HG03045 (cell line): Measurements from ENCODE around the gene BTNL2.

Experiments used
- ATAC-seq: cut with Tn5 transposase; IDR thresholded peaks from one replicate; pipeline ENCODE4 v1.9.1; 2021; ENCODE audit warnings: mild to moderate bottlenecking, moderate library complexity; ENCODE audit not compliant: unreplicated experiment

BTNL2 gene

DNA sequence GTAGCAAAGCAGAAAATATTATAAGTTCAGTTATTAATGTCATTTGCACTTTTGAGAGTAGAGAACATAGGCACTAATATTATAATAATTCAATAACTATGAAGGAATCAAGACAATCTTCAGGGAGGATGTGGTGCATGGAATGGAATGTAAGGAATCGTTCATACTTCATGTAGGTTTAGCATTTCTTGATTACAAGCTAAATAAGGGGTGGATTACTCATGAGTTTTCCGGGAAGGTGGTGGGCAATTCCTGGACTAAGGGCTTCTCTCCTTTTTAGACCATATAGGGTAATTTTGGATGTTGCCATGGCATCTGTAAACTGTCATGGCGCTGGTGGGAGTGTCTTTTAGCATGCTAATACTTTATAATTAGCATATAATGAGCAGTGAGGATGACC lies 9.1 kb upstream of the BTNL2 start:
- no peak for ATAC-seq

- ATAC-seq: no peak
These were observed 8.6 kb upstream of the BTNL2 start for GRCh38 chr6:32415521-32416019.

DNA sequence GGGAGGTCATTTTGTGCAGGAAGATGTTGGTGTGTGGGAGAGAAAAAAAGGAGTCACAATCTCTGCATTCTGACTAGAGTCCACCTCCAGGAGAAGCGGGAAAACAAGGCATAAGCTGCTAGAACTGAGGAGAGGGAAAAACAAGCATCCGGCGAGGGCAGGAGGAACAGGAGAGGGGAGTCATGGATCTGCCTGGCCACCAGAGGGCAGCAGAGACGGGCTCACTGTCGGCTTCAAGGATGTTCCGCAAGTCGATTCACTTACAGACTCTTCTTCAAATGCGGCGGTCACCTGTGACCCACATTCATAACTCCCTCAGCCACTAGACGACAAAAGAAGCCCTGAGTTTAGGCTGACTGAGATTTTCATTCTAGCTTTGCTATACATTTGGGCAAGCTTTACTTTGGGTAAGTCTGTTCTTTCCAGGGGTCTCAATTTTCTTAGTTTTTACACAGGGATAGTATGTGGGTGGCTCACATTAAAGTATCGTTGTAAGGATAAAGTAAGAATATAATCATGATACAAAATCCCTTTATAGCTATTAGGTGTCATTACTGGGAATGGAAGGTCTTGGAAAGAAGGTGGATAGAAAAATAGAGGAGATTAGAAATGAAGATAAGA lies 6.6 kb upstream of the BTNL2 start:
- ATAC-seq: no peak

GRCh38 chr6:32411566-32412327 lies 4.8 kb upstream of the BTNL2 start:
- ATAC-seq: no peak

- no peak for ATAC-seq
These were observed 3.9 kb upstream of the BTNL2 start for GRCh38 chr6:32410906-32411305.

DNA sequence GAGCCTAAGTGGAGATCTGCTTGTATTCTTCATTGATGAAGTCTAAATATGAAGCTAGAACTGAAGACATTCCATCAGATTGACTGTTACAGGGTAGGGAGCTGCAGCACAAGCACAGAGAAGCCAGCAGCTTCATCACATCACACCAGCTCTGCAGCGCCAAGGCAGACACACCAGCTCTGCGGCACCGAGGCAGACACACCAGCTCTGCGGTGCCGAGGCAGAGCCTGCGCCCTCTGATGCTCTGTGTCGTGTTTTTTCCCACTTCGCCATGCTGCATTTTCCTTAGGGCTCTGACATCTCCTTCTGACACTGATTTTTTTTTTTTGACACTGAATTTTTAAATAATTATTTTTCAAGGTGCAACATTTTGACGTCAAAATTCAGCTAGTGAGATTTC lies 784 bp downstream of the BTNL2 start:
- no peak for ATAC-seq

DNA sequence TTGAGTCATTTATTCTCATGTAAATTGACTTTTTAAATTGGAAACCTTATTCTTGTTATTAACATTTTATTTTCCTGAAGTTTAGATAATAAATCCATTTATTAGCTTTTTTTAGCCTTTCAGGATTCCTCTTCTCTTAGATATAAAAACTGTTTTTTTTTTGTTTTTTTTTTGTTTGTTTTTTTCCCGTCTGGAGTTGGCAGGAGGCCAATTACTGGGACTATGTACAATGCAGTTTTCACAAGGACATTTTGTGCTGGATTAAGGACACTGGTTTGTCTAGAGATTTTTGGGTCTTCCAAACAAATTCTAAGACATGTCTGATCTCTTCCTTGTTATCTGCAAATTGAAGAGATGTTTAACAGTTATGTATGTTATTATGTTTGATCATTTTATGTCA lies 1.3 kb downstream of the BTNL2 start:
- ATAC-seq: no peak

- no peak for ATAC-seq
These were observed 4.2 kb downstream of the BTNL2 start for GRCh38 chr6:32402812-32403211.

DNA sequence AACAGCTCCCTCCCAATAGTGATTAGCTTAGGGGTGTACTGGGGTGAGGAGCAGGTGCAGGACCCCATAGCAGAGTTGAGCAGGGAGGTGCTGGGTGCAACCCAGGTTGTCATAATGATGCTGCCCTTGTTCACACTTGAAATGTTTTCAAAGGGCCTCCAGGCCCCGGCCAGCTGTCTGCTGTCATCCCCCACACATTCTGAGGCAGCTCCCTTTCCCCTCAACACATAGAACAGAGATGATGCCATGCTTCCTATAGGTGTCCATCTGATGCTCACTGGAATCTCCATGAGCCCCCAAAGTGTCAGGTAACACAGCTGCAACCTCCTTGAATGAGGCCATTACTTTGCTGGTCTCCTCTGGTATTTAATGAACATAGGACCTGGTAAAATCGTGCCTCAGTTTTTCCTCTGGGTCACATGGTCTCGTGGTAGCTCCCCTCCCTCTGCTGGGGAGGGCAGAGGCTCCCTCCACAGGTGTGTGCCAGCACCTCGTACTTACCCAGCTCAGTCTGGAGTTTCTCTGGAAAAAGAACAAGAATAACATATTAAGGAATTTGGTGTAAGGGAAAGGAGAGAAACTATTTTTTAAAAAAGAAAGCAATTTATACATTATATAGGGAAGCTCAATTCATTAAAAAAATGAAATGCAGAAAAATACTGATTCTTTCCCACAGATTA lies 5.6 kb downstream of the BTNL2 start:
- no peak for ATAC-seq

DNA sequence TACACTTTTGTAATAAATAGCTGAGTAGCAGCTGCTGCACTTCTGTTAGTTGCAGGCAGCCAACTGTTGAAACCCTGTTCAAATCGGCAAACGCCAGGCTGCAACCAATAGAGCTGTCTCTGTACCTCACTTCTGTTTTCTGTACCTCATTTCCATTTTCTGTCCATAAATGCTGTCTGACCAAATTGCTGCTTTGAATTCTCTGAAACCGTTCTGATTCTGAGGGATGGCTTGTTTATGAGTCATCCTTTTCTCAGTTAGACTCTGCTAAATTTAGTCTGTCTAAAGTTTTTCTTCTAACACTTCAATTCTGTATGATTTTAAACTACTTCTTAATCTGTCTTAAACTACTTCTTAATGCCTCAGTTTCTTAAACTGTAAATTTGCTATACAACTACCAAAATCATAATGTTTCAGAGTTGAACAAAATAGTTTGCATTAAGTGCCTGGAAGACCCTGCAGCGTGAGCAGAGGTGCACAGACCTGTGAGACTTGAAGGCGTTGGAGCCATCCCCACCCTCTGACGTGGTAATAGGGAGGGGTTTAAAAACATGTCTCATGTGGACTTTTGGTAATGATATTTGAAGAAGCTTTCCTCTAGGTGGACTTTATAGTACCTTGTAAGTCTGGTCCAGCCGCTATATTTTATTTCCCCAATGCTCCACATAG lies 9.6 kb downstream of the BTNL2 start:
- ATAC-seq: peak; percentile 76

GRCh38 chr6:32396028-32396427 lies 11.0 kb downstream of the BTNL2 start:
- no peak for ATAC-seq

GRCh38 chr6:32393665-32394420 lies 13.1 kb downstream of the BTNL2 start:
- no peak for ATAC-seq

- ATAC-seq: no peak
These were observed 15.5 kb downstream of the BTNL2 start for GRCh38 chr6:32391505-32391904.

GRCh38 chr6:32387589-32388340 lies 19.2 kb downstream of the BTNL2 start:
- no peak for ATAC-seq

GRCh38 chr6:32386040-32386439 lies 20.9 kb downstream of the BTNL2 start:
- no peak for ATAC-seq

GRCh38 chr6:32382757-32383420 lies 24.1 kb downstream of the BTNL2 start:
- ATAC-seq: no peak

DNA sequence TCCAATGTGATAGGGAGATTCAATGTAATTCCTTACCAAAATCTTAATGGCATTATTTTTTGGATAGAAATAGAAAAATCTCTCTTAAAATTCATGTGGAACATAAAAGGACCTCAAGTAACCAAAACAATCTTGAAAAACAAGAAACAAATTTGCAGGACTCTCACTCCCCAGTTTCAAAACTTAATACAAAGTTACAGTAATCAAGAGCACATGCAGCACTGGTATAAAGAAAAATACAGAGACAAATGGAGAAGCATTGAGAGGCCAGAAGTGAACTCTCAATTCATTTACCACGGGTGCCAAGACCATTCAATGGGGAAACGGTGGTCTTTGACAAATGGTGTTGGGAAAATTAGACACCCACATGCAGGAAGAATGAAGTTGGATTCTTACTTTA lies 27.4 kb downstream of the BTNL2 start:
- no peak for ATAC-seq

- ATAC-seq: no peak
These were observed 31.0 kb downstream of the BTNL2 start for GRCh38 chr6:32375739-32376529.

- ATAC-seq: no peak
These were observed 35.2 kb downstream of the BTNL2 start, which contains the start of gene TSBP1 for GRCh38 chr6:32371803-32372202. Gene TSBP1 (minus strand): TSS chr6:32371903. CDS start chr6:32371706, 197 bp downstream.
